Pancreas (tissue), 10 donors: ENCODE results near the gene KDSR. TPM values are rescaled to one million over a fixed set of nuclear protein-coding genes. Genes with fewer than 3 reads are reported as not detected.

Experiments used
- ATAC-seq, 4 donors: fragments of 200-7000 bp; cut with Tn5 transposase; one replicate each; pipeline versions ENCODE4 v1.8.0 to v1.9.1; 2020; ENCODE audit warnings: mild to moderate bottlenecking in 4 of 4, moderate library complexity in 4 of 4
- DNase-seq, 6 donors: peaks; one replicate each; pipeline ENCODE4 v3.0.0-alpha.2; 2020
- FAIRE-seq: peaks from 2 replicates; lab custom pipeline; 2012; peaks lifted over from hg19 to GRCh38; lab: Jason Lieb, UNC
- H3K27ac ChIP-seq, 4 donors: fragments of 200-600 bp; sonication (generic); 1 replicate in 3 of 4; 2 replicates in 1 of 4; pipeline versions ENCODE4 v1.5.0 to v1.8.0; 2020
- H3K27me3 ChIP-seq, 4 donors: fragments of 200-600 bp; one replicate each; pipeline ENCODE4 v1.8.0; 2021
- H3K36me3 ChIP-seq, 3 donors: fragments of 200-600 bp; sonication (generic) in 1 of 3; one replicate each; pipeline versions ENCODE4 v1.5.0 to v1.8.0; 2020 to 2021
- H3K4me1 ChIP-seq, 3 donors: fragments of 200-600 bp; one replicate each; pipeline ENCODE4 v1.8.0; 2021
- H3K4me3 ChIP-seq, 4 donors: fragments of 200-600 bp; sonication (generic) in 2 of 4; one replicate each; pipeline versions ENCODE4 v1.5.0 to v1.8.0; 2020 to 2021
- H3K9me3 ChIP-seq, 4 donors: fragments of 200-600 bp; one replicate each; pipeline ENCODE4 v1.8.0; 2021
- WGBS, 2 donors: extraction: QIAGEN DNeasy Blood & Tissue Kit; methylation state at CpG; one replicate each; pipeline ENCODE4 v1.1.7; 2013; 5-methylcytosine and 5-hydroxymethylcytosine counted together
- intact Hi-C, 3 donors: fragments of 100-400 bp; cut with DNase I; formaldehyde crosslinking; loops; one replicate each; pipeline versions ENCODE4 v1.11.1 to v1.14.2; 2022
- polyA plus RNA-seq, 2 donors: library from polyadenylated mRNA; stranded (reverse); fragments of 200-250 nt; gene quantifications; one replicate each; pipeline ENCODE4 v1.2.3, GENCODE V29; 2013
- total RNA-seq, 6 donors: library from RNA; stranded (reverse); fragmentation: NEBNext Ultra II Directional in 4 of 6; extraction: Animal tissue kit (Norgen Biotek cat#: 25700) in 4 of 6; gene quantifications; one replicate each; pipeline versions ENCODE4 v1.2.1 to v1.2.4, GENCODE V29; 2021 to 2023
- TF ChIP-seq, protein P1 (sequence below), 4 donors: fragments of 200-600 bp; sonication (generic) in 3 of 4; IDR thresholded peaks; one replicate each; pipeline versions ENCODE4 v1.5.0 to v1.8.0; 2021; ENCODE audit warnings: antibody characterized with exemption in 4 of 4
- donor health status: healthy with polysubstance abuse.
- donor health status: DM: no; HTN: no; CAD: no; lungs with moderate emphysema.
- donor health status: DM: no; HTN: no; CAD: no.
- donor health status: control.
- donor health status: control.
- donor health status: Bipolar disorder and iron deficiency.
- donor health status: DM: yes; HTN: yes; CAD: no.
- donor health status: DM: no; HTN: no; CAD: no.
- donor health status: DM: no; HTN: no; CAD: no.
- donor health status: DM: yes; HTN: yes; CAD: no.

The KDSR gene
- total and polyA plus RNA-seq, 8 donors, result 4.8 to 37.2 (median 20.4) TPM

GRCh38 chr18:63325086-63325686, 41.8 kb downstream of the KDSR start:
- TF ChIP-seq, protein P1, sequence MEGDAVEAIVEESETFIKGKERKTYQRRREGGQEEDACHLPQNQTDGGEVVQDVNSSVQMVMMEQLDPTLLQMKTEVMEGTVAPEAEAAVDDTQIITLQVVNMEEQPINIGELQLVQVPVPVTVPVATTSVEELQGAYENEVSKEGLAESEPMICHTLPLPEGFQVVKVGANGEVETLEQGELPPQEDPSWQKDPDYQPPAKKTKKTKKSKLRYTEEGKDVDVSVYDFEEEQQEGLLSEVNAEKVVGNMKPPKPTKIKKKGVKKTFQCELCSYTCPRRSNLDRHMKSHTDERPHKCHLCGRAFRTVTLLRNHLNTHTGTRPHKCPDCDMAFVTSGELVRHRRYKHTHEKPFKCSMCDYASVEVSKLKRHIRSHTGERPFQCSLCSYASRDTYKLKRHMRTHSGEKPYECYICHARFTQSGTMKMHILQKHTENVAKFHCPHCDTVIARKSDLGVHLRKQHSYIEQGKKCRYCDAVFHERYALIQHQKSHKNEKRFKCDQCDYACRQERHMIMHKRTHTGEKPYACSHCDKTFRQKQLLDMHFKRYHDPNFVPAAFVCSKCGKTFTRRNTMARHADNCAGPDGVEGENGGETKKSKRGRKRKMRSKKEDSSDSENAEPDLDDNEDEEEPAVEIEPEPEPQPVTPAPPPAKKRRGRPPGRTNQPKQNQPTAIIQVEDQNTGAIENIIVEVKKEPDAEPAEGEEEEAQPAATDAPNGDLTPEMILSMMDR (IDR thresholded peaks at IDR 0.05), result no peak
- no peak overlapping the region for H3K4me3 ChIP-seq
- no peaks in the 10 kb centered on the region for H3K4me1 ChIP-seq
- peak overlapping the region in 2 of 4 donors; percentile 30 to 65 for H3K27ac ChIP-seq
- no peaks in the 10 kb centered on the region for H3K27me3 ChIP-seq
- no peaks in the 10 kb centered on the region for H3K9me3 ChIP-seq
- intact Hi-C loops, result loop anchor here in 2 of 3 donors (10.0 kb wide), 1 partner anchor 300 kb away; no protein-coding TSS in a partner anchor
- peak in 1 of 4 donors; percentile 13 for ATAC-seq
- DNase-seq, result no peak
- 50 to 54% methylated on average over 11 of the region's 11 CpGs for WGBS, 2 donors
- no peak for FAIRE-seq
- H3K36me3 ChIP-seq, result no peaks in the 10 kb centered on the region

- FAIRE-seq (peak; percentile 83), ATAC-seq (peak; percentile 49 to 67 (median 54)), DNase-seq (peak in 3 of 6 donors; percentile 49 to 61 (median 54))
- intact Hi-C loops, result loop anchor here (5.0 to 10.0 kb wide), 2 partner anchors 298 to 306 kb away; no protein-coding TSS in a partner anchor
- Histone ChIP-seq H3K36me3 (no peaks in the 10 kb centered on the region), H3K27ac (peak overlapping the region in 1 of 4 donors; percentile 42), H3K27me3 (no peaks in the 10 kb centered on the region), H3K9me3 (no peaks in the 10 kb centered on the region), H3K4me3 (no peak overlapping the region), H3K4me1 (peaks cover 0 to 7% (median 0%) of the 10 kb centered on the region in 3 donors)
- 16 to 17% methylated on average over 8 of the region's 8 CpGs for WGBS, 2 donors
- TF ChIP-seq, protein P1 (IDR thresholded peaks at IDR 0.05), result peak; percentile 38 to 66 (median 50)
Observed at GRCh38 chr18:63322908-63323634, 43.9 kb downstream of the KDSR start.

GRCh38 chr18:63322206-63322605, 44.8 kb downstream of the KDSR start:
- Histone ChIP-seq H3K36me3 (no peaks in the 10 kb centered on the region), H3K27ac (peak overlapping the region in 1 of 4 donors; percentile 42), H3K4me1 (peaks cover 0 to 7% (median 0%) of the 10 kb centered on the region in 3 donors), H3K4me3 (no peak overlapping the region), H3K9me3 (no peaks in the 10 kb centered on the region), H3K27me3 (no peaks in the 10 kb centered on the region)
- WGBS, 2 donors, result 82 to 89% methylated on average over 4 of the region's 4 CpGs
- DNase-seq, result no peak
- TF ChIP-seq, protein P1 (IDR thresholded peaks at IDR 0.05), result no peak
- no peak for FAIRE-seq
- intact Hi-C loops, result loop anchor here (5.0 to 10.0 kb wide), 2 partner anchors 297 to 305 kb away; no protein-coding TSS in a partner anchor
- ATAC-seq, result no peak

- FAIRE-seq (no peak), ATAC-seq (no peak), DNase-seq (no peak)
- 76 to 80% methylated on average over 9 of the region's 9 CpGs for WGBS, 2 donors
- peak overlapping the region in 3 of 4 donors; percentile 18 to 82 (median 70) for H3K27ac ChIP-seq
- H3K9me3 ChIP-seq, result no peaks in the 10 kb centered on the region
- intact Hi-C loops, result loop anchor here (5.0 to 10.0 kb wide), 2 partner anchors 296 to 304 kb away; no protein-coding TSS in a partner anchor
- peaks cover 0 to 7% (median 0%) of the 10 kb centered on the region in 3 donors for H3K4me1 ChIP-seq
- no peaks in the 10 kb centered on the region for H3K27me3 ChIP-seq
- H3K4me3 ChIP-seq, result peak overlapping the region in 1 of 4 donors; percentile 50
- no peaks in the 10 kb centered on the region for H3K36me3 ChIP-seq
- TF ChIP-seq, protein P1 (IDR thresholded peaks at IDR 0.05), result no peak
Observed at GRCh38 chr18:63321291-63321690, 45.7 kb downstream of the KDSR start.
